GM19455 (cell line): ENCODE results near the gene DDAH1.
"Not testable (repeated sequence)": the region's sequence is repeated elsewhere in the genome, so short reads cannot be mapped to it uniquely, and the experiment has no call there.

Experiments used
- ATAC-seq: cut with Tn5 transposase; IDR thresholded peaks from one replicate; pipeline ENCODE4 v1.9.1; 2021; ENCODE audit not compliant: unreplicated experiment

DDAH1 gene

DNA sequence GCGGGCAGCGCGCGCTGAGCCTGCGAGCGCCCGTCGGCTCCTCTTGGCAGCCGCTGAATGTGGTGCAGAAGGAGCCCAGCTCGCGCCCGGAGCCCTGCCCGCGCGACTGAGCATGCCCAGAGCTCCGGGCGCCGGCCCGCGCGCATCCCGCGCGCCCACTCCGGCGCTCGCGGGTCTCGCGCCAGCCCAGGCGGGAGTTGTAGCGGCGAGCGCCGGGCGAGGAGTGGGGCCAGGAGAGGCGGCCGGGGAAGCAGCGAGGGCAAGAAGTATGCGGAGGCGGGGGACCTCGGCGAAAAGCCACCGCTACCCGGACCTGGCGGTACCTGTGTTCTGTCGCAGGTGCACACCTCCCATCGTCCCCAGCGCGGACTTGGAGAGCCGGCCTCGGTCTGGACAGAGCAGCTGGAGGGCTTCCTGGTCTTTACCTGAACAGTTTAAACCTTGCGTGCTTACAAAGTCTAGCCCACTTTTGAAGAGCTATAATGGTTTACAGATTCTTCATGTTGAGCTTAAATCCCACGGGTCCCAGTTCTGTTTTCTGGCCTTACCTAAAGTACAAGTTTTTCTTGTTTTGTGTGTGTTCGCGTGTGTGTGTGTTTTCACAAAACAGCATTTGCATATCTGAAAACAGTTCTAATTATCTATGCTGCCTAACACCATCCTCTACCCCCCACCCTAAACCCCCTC lies at the start of gene DDAH1:
DDAH1 (minus strand) TSS at position 61 of the 687 bp plus-strand sequence. CDS start 114 bp downstream, outside the sequence.
- ATAC-seq = peak; percentile 41

DNA sequence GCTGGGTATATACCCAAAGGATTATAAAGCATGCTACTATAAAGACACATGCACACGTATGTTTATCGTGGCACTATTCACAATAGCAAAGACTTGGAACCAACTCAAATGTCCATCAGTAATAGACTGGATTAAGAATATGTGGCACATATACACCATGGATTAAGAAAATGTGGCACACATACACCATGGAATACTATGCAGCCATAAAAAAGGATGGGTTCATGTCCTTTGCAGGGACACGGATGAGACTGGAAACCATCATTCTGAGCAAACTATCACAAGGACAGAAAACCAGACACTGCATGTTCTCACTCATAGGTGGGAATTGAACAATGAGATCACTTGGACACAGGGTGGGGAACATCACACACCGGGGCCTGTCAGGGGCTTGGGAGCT lies 49.0 kb upstream of the DDAH1 start:
- ATAC-seq = not testable (repeated sequence)

DNA sequence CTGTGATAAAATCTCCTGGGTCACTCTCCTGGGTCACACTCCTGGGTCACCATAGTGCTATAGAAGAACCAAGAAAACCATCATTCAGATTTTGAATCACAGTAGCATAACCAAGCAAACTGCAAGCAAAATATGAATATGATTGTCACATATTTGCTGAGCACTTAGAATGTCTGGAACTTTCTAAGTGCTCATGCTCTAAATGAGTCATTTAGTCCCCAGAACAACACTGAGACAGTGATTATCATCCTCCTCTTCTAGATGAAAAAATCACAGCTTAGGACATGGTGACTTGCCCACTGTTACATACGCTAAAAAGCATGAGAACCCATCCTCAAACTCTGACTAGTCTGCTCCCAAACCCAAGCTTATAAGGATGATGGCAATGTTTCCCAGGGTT lies 39.5 kb upstream of the DDAH1 start:
- no peak for ATAC-seq

DNA sequence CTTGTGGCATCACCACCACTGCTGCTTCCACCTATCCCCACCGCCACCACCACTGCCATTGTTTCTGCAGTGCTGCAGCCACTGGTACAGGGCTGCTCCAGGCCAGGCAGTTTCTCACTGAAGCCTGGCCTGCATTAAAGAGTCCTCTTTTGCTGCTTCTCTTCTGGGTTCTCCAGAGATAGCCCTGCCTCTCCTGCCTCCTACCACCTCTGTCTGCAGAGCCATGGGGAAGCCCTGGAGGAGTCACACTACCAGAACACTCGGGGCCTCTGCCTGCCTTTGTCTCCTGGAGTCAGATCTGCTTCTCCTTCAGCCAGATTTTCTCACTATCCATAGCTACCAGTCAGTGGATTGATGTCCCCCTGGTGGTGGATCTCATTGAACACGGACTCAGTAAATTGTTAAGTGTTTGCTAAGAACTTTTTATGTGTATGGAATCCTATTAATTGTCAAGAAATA lies 37.7 kb upstream of the DDAH1 start:
- ATAC-seq = no peak

DNA sequence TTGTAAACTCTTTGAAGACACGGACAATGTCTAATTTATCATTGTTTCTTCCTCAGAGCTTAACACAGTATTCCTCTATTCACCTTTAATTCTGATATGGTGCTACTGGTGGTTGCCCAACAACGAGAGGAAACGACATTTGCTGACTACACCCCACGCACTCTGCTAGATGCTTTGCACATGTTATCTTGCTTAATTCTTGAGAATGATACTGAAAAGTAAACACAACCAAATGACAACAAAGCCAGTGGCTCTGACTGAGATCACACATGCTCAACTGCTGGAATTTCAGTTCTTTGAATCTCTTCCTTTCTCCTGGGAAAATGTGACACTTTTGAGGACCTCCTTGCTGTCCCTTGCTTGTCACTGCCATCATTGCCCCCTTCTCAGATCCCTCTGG lies 37.2 kb upstream of the DDAH1 start:
- no peak for ATAC-seq

DNA sequence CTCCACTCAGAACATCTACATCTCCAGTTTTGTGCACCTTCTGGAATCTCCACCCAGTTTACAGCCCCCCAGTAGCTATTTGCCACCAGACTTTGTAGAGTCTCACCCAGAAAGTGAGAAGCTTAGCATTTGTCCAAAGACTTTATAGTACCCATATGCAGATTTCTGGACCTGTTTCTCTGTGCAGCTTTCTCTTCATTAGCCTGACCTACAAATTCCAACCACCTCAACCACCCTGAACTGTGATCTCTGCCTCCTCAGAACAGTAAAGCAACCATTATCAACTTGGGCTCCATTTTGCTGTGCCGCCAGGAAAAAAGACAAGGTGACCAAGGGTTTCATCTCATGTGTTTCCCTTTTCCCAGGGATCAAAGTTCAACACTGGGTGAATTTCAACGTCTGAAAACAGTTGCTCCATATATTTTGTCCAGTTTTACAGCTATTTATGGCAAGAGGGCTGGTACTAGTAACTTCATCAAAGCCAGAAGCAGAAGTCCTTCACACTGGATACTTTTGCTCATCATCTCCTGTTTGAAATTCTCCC lies 36.5 kb upstream of the DDAH1 start:
- no peak for ATAC-seq

DNA sequence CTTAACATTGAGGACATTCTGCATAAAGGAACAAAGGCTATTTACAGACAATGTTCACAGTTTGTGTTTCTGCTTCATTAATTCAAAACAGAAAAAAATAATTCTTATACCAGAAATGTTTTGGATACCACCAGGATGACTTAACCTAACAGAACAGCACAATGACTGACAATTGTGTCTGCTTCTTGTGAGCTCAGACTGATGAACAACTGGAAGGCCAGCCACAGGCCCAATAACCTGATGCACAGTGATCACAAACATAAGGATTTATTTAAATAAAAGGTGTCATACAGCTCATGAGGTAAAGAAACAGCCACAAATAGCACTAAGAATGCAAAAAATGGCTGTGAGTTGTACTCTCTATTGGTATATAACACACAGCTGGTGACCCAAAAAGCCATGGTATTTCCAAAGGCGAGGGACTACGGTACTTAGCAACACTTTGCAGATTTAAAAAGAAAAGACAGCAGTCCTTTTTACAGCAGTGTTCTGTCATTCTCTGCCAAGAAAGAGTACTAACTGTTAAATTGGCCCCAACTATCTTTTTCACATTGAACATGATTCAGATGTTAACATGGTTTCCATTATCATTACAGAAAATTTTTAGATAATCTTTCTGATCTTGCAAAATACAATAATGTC lies 32.1 kb upstream of the DDAH1 start:
- no peak for ATAC-seq

DNA sequence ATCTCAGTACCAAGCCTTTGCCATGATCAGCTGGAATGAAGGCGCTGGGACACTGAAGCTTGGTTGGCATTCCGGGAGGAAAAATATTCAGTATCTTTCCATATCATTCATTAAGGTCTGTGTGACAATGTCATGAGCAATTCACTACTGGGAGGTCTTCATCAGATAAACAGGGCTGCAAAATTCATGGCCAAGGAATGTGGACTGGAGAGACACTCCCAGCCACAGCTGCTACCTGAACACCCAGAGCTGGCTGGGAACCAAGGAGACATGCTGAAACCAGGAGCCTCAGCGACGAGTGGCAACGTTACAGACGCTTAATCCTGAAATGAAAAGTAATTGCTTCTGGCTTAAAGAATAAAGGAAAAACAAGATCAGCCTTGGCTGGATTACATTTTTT lies 30.6 kb upstream of the DDAH1 start:
- no peak for ATAC-seq

DNA sequence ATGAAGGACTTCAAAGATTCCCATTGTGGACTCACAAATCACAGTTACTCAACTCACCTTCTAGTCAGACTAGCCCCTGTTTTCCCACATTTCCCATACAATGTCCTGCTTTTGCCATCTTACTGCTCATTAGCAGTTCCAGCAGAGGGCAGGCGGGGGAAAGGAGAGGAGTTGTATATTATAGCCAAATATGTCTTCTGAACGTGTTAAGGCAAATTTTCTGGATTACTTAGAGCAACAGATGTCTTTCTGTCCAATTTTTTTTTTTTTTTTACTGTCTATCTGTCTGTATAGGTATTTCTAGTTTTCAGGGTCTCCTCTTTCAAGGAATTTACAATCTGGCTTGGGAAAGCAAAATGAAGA lies 29.9 kb upstream of the DDAH1 start:
- no peak for ATAC-seq

DNA sequence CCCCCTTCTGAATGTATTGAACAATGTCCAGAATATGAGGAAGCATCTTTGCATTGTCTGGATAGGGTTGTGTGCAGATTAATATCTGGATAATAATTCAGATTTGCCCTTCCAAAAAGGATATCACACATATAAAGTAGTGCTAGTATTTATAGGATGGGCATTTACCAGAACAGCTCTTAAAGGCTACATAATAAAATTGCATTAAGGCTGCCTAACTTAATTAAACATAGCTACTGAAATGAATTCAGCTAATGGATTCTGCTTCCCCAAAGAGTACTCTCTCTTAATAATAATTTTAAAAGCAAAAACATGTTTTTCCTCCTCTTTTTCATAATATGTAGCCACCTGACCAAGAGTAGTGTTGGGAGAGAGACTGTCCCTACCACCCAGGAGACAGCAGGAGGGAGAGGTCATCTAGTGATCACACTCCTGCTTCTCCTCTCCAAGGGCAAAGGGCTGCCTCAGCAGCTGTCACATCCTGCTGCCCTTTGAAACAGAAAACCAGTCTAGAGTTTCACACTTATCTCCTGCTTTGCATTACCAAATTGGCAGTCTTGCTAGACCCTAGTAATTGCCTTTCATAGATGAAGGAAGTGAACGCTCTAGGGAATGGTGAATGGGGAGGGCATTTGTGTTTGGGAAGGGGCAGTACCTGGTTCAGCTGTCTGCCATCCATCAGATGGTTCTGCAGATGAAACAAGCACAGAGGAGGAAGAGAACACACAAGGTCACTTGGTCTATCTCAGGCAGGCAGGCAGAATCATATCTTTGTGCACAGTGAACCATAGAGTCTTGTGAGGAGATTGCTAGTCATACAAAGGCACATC lies 29.3 kb upstream of the DDAH1 start:
- no peak for ATAC-seq

DNA sequence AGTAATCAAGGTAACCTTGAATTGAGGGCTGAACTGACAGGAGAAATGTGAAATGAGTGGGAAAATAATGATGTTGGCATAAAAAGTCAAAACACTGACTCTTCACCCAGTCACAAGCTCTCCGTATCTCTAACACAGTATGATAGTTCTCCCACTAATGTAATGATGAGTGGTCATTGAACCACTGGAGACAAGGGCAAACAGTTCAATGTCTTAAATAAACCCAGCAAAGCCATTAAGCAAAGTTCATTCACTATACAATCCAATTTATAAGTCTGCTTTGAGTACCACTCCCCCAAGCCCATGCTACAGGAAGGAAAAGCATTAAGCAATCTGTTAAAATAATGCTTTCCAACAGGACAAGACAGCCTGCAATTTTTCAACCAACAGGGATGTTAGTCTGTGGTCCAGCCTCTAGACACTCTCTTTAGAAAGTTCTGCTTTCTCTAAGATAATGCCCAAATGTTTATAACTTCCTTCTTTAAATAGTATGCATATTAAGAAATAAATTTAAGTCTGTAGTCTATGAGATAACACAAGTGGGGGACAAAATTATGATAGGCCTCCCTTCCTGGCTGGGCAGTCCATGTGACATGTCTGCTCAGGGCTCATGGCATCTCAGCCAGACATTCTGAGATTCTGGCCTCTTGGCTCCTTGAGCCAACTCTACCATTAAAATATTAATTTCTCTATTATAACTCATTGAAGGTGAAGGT lies 25.5 kb upstream of the DDAH1 start:
- no peak for ATAC-seq

DNA sequence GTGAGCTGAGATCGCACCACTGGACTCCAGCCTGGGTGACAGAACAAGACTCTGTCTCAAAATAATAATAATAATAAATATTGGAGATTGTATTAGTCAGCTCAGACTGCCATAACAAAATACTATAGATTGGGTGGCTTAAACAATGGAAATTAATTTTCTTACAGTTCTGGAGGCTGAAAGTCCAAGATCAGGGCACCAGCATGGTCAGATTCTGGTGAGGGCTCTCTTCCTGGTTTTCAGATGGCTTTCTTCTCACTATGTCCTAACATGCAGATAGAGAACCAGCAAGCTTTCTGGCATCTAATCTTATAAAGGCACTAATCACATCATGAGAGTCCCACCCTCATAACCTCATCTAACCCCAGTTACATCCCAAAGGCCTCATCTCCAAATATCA lies 23.2 kb upstream of the DDAH1 start:
- ATAC-seq = no peak

DNA sequence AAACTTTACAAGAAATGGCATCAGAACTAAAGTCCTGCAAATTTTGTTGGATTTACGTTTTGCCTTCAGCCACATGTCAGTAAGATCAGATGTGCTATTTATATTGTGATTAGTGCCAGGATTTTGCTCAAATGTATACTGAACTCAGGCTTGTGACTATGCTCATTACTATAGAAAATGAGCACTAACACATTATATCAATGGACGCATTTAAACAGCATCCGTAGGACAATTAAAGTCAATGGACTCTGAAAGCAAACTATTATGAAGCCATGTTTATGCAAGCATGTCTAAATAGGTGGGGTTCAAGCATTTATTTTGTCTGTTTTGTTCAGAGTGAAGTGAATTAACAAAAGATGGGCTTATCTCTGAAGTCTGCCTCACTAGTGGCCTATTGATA lies 20.6 kb upstream of the DDAH1 start:
- no peak for ATAC-seq

DNA sequence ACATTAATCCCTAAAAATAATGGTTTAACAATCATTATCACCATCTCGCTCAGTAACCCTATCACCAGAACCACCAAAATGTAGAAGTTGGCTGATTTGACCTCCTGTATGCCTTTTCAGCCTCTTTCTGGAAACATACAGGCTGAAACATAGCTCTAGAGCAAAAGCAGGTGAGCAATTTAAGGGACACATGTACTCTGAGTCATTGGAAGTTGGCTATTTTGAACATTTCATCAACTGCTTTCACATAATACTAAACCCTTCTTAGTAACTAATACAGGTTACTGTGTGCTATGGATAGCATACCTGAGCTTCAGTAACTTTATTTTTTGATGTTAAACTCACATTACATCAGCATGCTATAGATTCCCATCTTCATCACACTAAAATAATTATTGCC lies 19.8 kb upstream of the DDAH1 start:
- no peak for ATAC-seq

DNA sequence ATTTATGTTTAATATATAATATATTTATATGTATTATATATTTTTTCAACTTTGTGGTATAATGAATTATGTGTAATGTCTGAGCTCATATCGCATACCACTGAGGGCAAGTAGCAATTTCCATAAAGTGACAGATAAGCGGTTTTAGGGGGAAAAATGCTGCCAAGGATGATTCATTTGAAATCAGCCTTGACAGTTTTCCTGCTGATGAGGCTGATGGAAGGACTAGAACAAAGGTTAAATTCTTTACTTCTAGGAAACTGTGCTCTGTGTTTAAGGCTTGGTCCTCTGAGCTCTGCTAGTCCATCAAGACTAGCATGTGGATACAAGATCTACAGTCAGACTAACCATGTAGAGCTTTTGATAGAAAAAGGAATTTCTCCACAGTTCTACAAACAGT lies 19.3 kb upstream of the DDAH1 start:
- no peak for ATAC-seq

DNA sequence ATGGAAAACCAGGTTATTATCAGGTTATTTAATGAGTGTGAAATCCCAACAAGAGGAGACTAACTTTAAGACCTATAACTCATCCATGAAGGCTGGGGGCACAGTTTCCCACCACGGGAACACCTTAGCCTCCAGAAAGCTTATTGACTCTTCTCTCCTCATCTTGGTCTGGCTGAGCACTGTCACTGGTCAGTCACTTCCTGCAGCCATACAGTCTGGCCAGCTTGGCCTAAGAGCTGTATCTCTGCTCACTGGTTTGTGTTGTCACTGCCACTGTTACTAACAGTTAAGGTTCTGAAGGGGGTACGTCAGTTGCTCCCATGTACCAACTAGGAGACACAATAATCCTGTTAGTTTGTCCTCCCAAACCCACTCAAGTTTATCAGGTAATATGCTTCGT lies 16.7 kb upstream of the DDAH1 start:
- no peak for ATAC-seq

DNA sequence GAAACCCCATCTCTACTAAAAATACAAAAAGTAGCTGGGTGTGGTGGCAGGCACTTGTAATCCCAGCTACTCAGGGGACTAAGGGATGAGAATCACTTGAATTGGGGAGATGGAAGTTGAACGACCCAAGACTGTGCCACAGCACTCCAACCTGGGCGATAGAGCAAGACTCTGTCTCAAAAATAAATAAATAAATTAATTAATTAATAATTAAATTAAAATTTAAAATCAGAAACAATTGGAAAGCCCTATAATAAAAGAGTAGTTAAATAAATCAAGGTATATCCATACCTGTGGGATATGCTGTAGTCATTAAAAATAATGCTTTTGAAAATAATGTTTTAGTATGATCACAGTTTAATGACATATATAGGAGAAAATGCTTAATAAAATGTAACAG lies 15.6 kb upstream of the DDAH1 start:
- ATAC-seq = no peak

DNA sequence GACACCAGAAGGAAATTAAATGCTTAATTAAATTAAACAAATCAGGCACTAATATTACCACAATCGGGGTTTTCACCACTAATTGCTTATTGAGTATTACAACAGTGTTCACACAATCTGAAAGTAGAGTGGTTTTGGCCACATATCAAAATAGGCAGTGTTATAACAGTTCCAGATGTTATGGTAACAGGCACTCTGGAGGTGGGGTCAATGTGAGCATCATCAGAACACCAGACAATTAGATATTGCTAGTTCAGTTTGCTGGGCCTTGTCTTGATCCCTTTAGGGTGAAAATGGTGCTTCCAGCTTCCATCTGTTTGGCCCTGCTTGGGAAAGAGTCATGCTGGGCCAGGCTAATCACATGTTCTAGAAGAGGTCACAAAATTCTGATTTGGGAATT lies 14.5 kb upstream of the DDAH1 start:
- no peak for ATAC-seq

DNA sequence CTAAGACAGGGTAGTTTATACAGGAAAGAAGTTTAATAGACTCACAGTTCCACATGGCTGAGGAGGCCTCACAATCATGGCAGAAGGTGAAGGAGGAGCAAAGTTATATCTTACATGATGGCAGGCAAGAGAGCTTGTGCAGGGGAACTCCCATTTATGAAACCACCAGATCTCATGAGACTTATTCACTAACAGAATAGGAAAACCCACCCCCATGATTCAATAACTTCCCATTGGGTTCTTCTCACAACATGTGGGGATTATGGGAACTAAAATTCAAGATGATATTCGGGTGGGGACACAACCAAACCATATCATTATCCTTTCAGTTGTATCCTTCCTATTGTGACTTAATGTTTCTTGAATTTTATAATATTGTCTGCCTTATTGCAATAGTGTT lies 13.4 kb upstream of the DDAH1 start:
- ATAC-seq = no peak

DNA sequence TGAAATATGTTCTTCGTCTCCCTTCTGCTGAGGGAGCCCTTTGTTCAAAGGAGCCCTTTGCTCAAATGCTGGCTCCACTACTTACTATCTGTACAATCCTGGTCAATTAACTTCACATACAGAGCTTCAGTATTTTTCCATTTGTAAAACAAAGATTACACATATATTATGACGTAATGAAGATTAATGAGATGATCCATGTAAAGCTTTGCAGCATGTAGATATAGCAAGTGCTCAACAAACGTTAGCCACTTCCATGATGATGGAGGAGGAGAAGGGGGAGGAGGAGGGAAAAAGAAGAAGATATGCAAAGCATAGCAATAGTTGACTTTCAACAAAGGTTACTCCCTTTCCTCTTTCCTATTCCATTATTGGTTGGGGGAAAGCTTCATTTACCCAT lies 10.1 kb upstream of the DDAH1 start:
- ATAC-seq = no peak

DNA sequence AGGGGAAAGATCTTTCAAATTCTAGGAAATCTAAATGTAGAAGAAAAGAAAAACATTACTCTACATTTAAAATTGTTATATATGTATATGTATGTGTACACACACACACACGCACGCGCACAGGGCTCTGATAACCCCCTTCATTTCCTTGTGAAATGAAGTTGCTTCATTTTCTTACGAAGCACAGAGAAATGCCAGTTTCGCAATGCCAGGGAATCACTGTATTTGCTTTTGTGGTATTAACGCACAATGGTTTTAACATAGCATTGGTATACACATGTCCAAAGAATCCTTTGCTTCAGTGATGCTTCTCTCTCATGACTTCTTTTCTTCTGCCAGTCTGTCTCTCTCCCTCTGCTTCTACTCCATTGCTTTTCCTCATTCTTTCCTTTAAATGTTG lies 8.4 kb upstream of the DDAH1 start:
- ATAC-seq = no peak
